Measurements from ENCODE around the gene KCNH4. TPM values are rescaled to one million over a fixed set of nuclear protein-coding genes. Genes with fewer than 3 reads are reported as not detected.

Gene KCNH4
- total RNA-seq, 1 donor from 2014 or later = not detected

DNA sequence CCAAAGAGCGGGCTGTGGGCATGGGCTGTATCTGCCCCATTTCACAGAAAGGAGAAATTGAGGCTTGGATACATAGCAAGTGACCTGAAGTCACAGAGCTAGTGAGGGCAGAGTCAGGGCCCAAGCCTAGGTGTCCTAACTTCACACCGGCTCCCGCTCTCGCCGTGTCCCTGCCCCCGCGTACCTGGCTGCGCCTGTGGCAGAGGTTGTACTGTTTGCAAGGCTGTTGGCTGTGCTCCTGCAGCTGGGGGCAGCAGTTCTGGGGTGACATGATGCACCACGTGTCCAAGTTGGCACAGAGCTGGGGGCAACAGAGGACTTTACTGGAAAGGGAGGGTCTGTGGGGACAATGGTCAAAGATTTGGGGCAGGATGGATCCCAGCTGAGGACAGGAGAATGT, 71.9 kb downstream of the KCNH4 start:
- TF ChIP-seq EZH2phosphoT487 (IDR thresholded peaks at IDR 0.05) (no peak), EZH2 (IDR thresholded peaks at IDR 0.05) (no peak), CTCF (IDR thresholded peaks at IDR 0.05) (no peak)
- H3K9me3 Mint-ChIP-seq = no peaks in the 10 kb centered on the region
- Histone ChIP-seq H3F3A (ENCODE audit: low read depth) (no peaks in the 10 kb centered on the region), H3K4me1 (peaks cover 4% of the 10 kb centered on the region), H3K27ac (no peak overlapping the region), H3K4me3 (no peak overlapping the region), H3K36me3 (no peaks in the 10 kb centered on the region), H2AFZ (replicated peaks) (no peak overlapping the region), H3K79me2 (ENCODE audit: low read depth) (no peaks in the 10 kb centered on the region), H3K9ac (no peak overlapping the region), H4K20me1 (ENCODE audit: low read depth) (no peaks in the 10 kb centered on the region), H3K27me3 (peaks cover 20% of the 10 kb centered on the region), H3K4me2 (no peak overlapping the region), H3K9me3 (ENCODE audit: low read depth) (no peaks in the 10 kb centered on the region)
- no peak overlapping the region for H3K27ac Mint-ChIP-seq
- peaks cover 2% of the 10 kb centered on the region for H3K36me3 Mint-ChIP-seq
- H3K4me3 Mint-ChIP-seq = peak overlapping the region; percentile 63
- peaks cover 17% of the 10 kb centered on the region for H3K4me1 Mint-ChIP-seq
- peaks cover 12% of the 10 kb centered on the region for H3K27me3 Mint-ChIP-seq (ENCODE audit: insufficient read depth, low read depth)
- DNase-seq (ENCODE audit: low spot score) = no peak

- H3K4me1 Mint-ChIP-seq = peaks cover 17% of the 10 kb centered on the region
- peak overlapping the region; percentile 69 for H3K27ac Mint-ChIP-seq
- Histone ChIP-seq H2AFZ (replicated peaks) (no peak overlapping the region), H3K27me3 (peaks cover 20% of the 10 kb centered on the region), H3K9me3 (ENCODE audit: low read depth) (no peaks in the 10 kb centered on the region), H3K4me1 (peaks cover 4% of the 10 kb centered on the region), H3K9ac (no peak overlapping the region), H3K27ac (no peak overlapping the region), H3K4me3 (peak overlapping the region; percentile 44), H3K36me3 (no peaks in the 10 kb centered on the region), H4K20me1 (ENCODE audit: low read depth) (no peaks in the 10 kb centered on the region), H3K79me2 (ENCODE audit: low read depth) (no peaks in the 10 kb centered on the region), H3F3A (ENCODE audit: low read depth) (no peaks in the 10 kb centered on the region), H3K4me2 (peak overlapping the region; percentile 87)
- no peaks in the 10 kb centered on the region for H3K36me3 Mint-ChIP-seq
- H3K9me3 Mint-ChIP-seq = no peaks in the 10 kb centered on the region
- TF ChIP-seq CTCF (IDR thresholded peaks at IDR 0.05) (no peak), EZH2 (IDR thresholded peaks at IDR 0.05) (no peak), EZH2phosphoT487 (IDR thresholded peaks at IDR 0.05) (no peak)
- H3K4me3 Mint-ChIP-seq = peak overlapping the region; percentile 79
- peak; percentile 97 for DNase-seq (ENCODE audit: low spot score)
- H3K27me3 Mint-ChIP-seq (ENCODE audit: insufficient read depth, low read depth) = peaks cover 14% of the 10 kb centered on the region
These were observed 73.1 kb downstream of the KCNH4 start for GRCh38 chr17:42107597-42108576.

DNA sequence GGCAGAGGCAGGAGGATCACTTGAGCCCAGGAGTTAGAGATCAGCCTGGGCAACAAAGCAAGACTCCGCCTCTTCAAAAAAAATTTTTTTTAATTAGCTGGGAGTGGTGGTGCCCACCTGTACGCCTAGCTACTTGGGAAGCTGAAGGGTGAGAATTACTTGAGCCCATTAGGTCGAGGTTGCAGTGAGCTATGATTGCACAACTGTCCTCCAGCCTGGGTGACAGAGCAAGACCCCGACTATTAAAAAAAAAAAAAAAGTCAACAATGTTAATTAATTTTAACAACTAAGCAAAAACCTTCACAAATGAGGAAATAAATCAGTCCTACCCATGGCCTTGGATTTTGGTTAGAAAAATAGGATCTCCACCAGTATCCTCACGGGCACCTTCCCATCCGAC, 73.8 kb downstream of the KCNH4 start:
- Histone ChIP-seq H3K4me2 (peak overlapping the region; percentile 87), H3K9me3 (ENCODE audit: low read depth) (no peaks in the 10 kb centered on the region)
- H3K36me3 Mint-ChIP-seq = no peaks in the 10 kb centered on the region

More for the DNA sequence above, 73.8 kb downstream of the KCNH4 start:
- no peaks in the 10 kb centered on the region for H3K79me2 ChIP-seq (ENCODE audit: low read depth)
- no peak overlapping the region for H3K27ac ChIP-seq
- no peaks in the 10 kb centered on the region for H3K36me3 ChIP-seq
- peaks cover 20% of the 10 kb centered on the region for H3K27me3 ChIP-seq
- no peak for DNase-seq (ENCODE audit: low spot score)
- H3K9ac ChIP-seq = no peak overlapping the region
- no peaks in the 10 kb centered on the region for H4K20me1 ChIP-seq (ENCODE audit: low read depth)
- H3F3A ChIP-seq (ENCODE audit: low read depth) = no peaks in the 10 kb centered on the region
- Mint-ChIP-seq H3K27me3 (ENCODE audit: insufficient read depth, low read depth) (peaks cover 14% of the 10 kb centered on the region), H3K4me3 (peak overlapping the region; percentile 74), H3K27ac (no peak overlapping the region), H3K4me1 (peaks cover 16% of the 10 kb centered on the region), H3K9me3 (no peaks in the 10 kb centered on the region)
- TF ChIP-seq CTCF (IDR thresholded peaks at IDR 0.05) (no peak), EZH2 (IDR thresholded peaks at IDR 0.05) (no peak), EZH2phosphoT487 (IDR thresholded peaks at IDR 0.05) (no peak)
- H3K4me1 ChIP-seq = peaks cover 4% of the 10 kb centered on the region
- no peak overlapping the region for H2AFZ ChIP-seq (replicated peaks)
- peak overlapping the region; percentile 44 for H3K4me3 ChIP-seq

Other genes starting within 250 kb of the KCNH4 start
- 38.6 and 70.3 TPM in 2 replicates for gene CNP, start 214.3 kb downstream of the KCNH4 start, total RNA-seq (ENCODE audit: low replicate concordance)
- 80.7 and 92.5 TPM in 2 replicates for gene DNAJC7, start 163.7 kb downstream of the KCNH4 start, total RNA-seq (ENCODE audit: low replicate concordance)
- gene NKIRAS2, start 161.1 kb downstream of the KCNH4 start, total RNA-seq (ENCODE audit: low replicate concordance) = 23.7 and 50.1 TPM in 2 replicates
- 2.2 and 5.5 TPM in 2 replicates for gene C17orf113, start 130.5 kb downstream of the KCNH4 start, total RNA-seq (ENCODE audit: low replicate concordance)
- gene ZNF385C, start 82.7 kb downstream of the KCNH4 start, total RNA-seq (ENCODE audit: low replicate concordance) = 5.0 and 7.5 TPM in 2 replicates
- 0.12 TPM in 1 of 2 replicates, not detected in the other for gene DHX58, start 68.4 kb downstream of the KCNH4 start, total RNA-seq (ENCODE audit: low replicate concordance)
- gene KAT2A, start 59.8 kb downstream of the KCNH4 start, total RNA-seq (ENCODE audit: low replicate concordance) = 18.4 and 34.2 TPM in 2 replicates
- gene HSPB9, start 58.3 kb downstream of the KCNH4 start, total RNA-seq (ENCODE audit: low replicate concordance) = 0.12 and 0.65 TPM in 2 replicates
- gene RAB5C, start 26.2 kb downstream of the KCNH4 start, total RNA-seq (ENCODE audit: low replicate concordance) = 33.5 and 48.9 TPM in 2 replicates
- not detected in 2 replicates for gene HCRT, start 4.3 kb upstream of the KCNH4 start, total RNA-seq (ENCODE audit: low replicate concordance)
- 6.8 and 7.7 TPM in 2 replicates for gene GHDC, start 13.4 kb upstream of the KCNH4 start, total RNA-seq (ENCODE audit: low replicate concordance)
- gene STAT5B, start 95.2 kb upstream of the KCNH4 start, total RNA-seq (ENCODE audit: low replicate concordance) = 90.7 and 96.4 TPM in 2 replicates
- gene STAT5A, start 107.4 kb upstream of the KCNH4 start, total RNA-seq (ENCODE audit: low replicate concordance) = 6.7 and 10.0 TPM in 2 replicates
- gene STAT3, start 207.3 kb upstream of the KCNH4 start, total RNA-seq (ENCODE audit: low replicate concordance) = 54.9 and 56.2 TPM in 2 replicates
- 5.5 and 14.0 TPM in 2 replicates for gene CAVIN1, start 242.1 kb upstream of the KCNH4 start, total RNA-seq (ENCODE audit: low replicate concordance)